Endodermal cell (in vitro differentiated cells): Measurements from ENCODE around the gene KIAA1217. TPM values are rescaled to one million over a fixed set of nuclear protein-coding genes. Genes with fewer than 3 reads are reported as not detected.

Experiments
- DNase-seq: peaks from one replicate; pipeline ENCODE4 v3.0.0-alpha.2; 2017
- H3K27ac ChIP-seq: 2 replicates; pipeline ENCODE4 v1.5.1; 2013; ENCODE audit warnings: mild to moderate bottlenecking, low read depth, low read length, moderate library complexity
- H3K27me3 ChIP-seq: 2 replicates; pipeline ENCODE4 v1.6.1; 2013; ENCODE audit warnings: mild to moderate bottlenecking, low read length, moderate library complexity; ENCODE audit not compliant: insufficient read depth, control insufficient read depth, poor library complexity, severe bottlenecking
- H3K36me3 ChIP-seq: 2 replicates; pipeline ENCODE4 v1.7.0; 2013; ENCODE audit warnings: mild to moderate bottlenecking, low read length, moderate library complexity; ENCODE audit not compliant: control insufficient read depth, insufficient read depth
- H3K4me1 ChIP-seq: one replicate; pipeline ENCODE4 v1.7.0; 2013; ENCODE audit warnings: low read length; ENCODE audit not compliant: control insufficient read depth, insufficient read depth
- H3K4me3 ChIP-seq: 2 replicates; pipeline ENCODE4 v1.5.1; 2013; ENCODE audit warnings: mild to moderate bottlenecking, low read length, moderate library complexity
- H3K9ac ChIP-seq: 2 replicates; pipeline ENCODE4 v1.6.1; 2013; ENCODE audit warnings: mild to moderate bottlenecking, low read length, moderate library complexity; ENCODE audit not compliant: poor library complexity, severe bottlenecking; ENCODE audit errors: extremely low read depth
- H3K9me3 ChIP-seq: 2 replicates; pipeline ENCODE4 v1.6.1; 2013; ENCODE audit warnings: mild to moderate bottlenecking, low read length, moderate library complexity; ENCODE audit not compliant: control insufficient read depth
- H3K27ac Mint-ChIP-seq: 2 replicates; pipeline ENCODE4 v1.8.0; 2020; ENCODE audit warnings: mixed read lengths
- H3K27me3 Mint-ChIP-seq: 2 replicates; pipeline ENCODE4 v1.8.0; 2021; ENCODE audit warnings: mild to moderate bottlenecking, mixed read lengths; ENCODE audit not compliant: insufficient read depth
- H3K36me3 Mint-ChIP-seq: 2 replicates; pipeline ENCODE4 v1.8.0; 2020; ENCODE audit warnings: low read depth, mixed read lengths
- H3K4me1 Mint-ChIP-seq: 2 replicates; pipeline ENCODE4 v1.8.0; 2020; ENCODE audit warnings: mixed read lengths
- H3K4me3 Mint-ChIP-seq: 2 replicates; pipeline ENCODE4 v1.8.0; 2020; ENCODE audit warnings: mild to moderate bottlenecking, moderate library complexity, mixed read lengths
- H3K9me3 Mint-ChIP-seq: 2 replicates; pipeline ENCODE4 v1.8.0; 2020; ENCODE audit warnings: mild to moderate bottlenecking, mixed read lengths
- WGBS, 2 experiments: methylation state at CpG; one replicate each; pipeline versions ENCODE4 v1.1.5 to v1.1.7; 2013; ENCODE audit warnings: missing lambda C conversion rate in 2 of 2, mixed read lengths in 1 of 2; ENCODE audit not compliant: insufficient coverage in 1 of 2, insufficient read length in 1 of 2; 5-methylcytosine and 5-hydroxymethylcytosine counted together
- total RNA-seq, 2 donors: library from RNA; stranded (reverse); fragmentation: NEBNext Ultra II Directional in 1 of 2; extraction: Animal tissue kit (Norgen Biotek cat#: 25700) in 1 of 2; gene quantifications; 2 replicates in 1 of 2; 3 replicates in 1 of 2; pipeline ENCODE4 v1.2.1, GENCODE V29; 2021
- TF ChIP-seq, protein P1 (sequence below): fragments of 200-600 bp; sonication (generic); conservative IDR thresholded peaks from 2 replicates; pipeline ENCODE4 v1.5.0; 2021; ENCODE audit warnings: antibody characterized with exemption, mild to moderate bottlenecking

The KIAA1217 gene
- total RNA-seq, 2 donors from 2014 or later, result 25.4 to 27.2 TPM

DNA sequence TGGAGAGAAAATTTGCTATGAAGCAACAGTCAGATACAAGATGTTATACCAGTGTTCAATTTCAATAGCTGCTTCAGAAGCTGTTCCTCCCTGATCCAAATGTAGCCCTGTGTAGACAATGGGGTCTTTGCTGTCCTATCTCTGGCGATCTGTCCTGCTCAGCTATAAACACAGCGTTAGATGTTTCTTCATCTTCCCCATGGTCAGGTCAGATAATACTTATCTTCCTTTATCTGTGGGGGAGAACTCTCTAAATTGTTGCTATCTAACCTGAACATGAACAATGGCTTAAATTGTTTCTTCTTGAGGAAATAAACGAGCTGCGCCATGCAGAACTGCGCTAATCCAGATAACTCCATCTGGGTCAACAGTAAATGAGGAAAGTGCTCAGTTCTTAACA lies 15.6 kb upstream of the KIAA1217 start:
- Histone ChIP-seq H3K4me3 (no peak overlapping the region), H3K4me1 (no peaks in the 10 kb centered on the region), H3K9ac (no peak overlapping the region), H3K27me3 (no peaks in the 10 kb centered on the region), H3K36me3 (no peaks in the 10 kb centered on the region), H3K9me3 (no peaks in the 10 kb centered on the region), H3K27ac (no peak overlapping the region)
- H3K4me3 Mint-ChIP-seq, result no peak overlapping the region
- DNase-seq, result no peak
- H3K27ac Mint-ChIP-seq, result no peak overlapping the region
- peaks cover 3% of the 10 kb centered on the region for H3K27me3 Mint-ChIP-seq
- H3K9me3 Mint-ChIP-seq, result no peaks in the 10 kb centered on the region
- H3K36me3 Mint-ChIP-seq, result no peaks in the 10 kb centered on the region
- TF ChIP-seq, protein P1, sequence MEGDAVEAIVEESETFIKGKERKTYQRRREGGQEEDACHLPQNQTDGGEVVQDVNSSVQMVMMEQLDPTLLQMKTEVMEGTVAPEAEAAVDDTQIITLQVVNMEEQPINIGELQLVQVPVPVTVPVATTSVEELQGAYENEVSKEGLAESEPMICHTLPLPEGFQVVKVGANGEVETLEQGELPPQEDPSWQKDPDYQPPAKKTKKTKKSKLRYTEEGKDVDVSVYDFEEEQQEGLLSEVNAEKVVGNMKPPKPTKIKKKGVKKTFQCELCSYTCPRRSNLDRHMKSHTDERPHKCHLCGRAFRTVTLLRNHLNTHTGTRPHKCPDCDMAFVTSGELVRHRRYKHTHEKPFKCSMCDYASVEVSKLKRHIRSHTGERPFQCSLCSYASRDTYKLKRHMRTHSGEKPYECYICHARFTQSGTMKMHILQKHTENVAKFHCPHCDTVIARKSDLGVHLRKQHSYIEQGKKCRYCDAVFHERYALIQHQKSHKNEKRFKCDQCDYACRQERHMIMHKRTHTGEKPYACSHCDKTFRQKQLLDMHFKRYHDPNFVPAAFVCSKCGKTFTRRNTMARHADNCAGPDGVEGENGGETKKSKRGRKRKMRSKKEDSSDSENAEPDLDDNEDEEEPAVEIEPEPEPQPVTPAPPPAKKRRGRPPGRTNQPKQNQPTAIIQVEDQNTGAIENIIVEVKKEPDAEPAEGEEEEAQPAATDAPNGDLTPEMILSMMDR, result no peak
- H3K4me1 Mint-ChIP-seq, result no peaks in the 10 kb centered on the region
- 94 to 95% methylated on average over 5 of the region's 5 CpGs for WGBS, 2 experiments

- Mint-ChIP-seq H3K4me3 (no peak overlapping the region), H3K36me3 (no peaks in the 10 kb centered on the region), H3K27ac (no peak overlapping the region), H3K9me3 (no peaks in the 10 kb centered on the region), H3K27me3 (peaks cover 3% of the 10 kb centered on the region), H3K4me1 (peaks cover 10% of the 10 kb centered on the region)
- no peaks in the 10 kb centered on the region for H3K27me3 ChIP-seq
- TF ChIP-seq, protein P1, result no peak
- H3K4me3 ChIP-seq, result no peak overlapping the region
- no peak overlapping the region for H3K9ac ChIP-seq
- no peak overlapping the region for H3K27ac ChIP-seq
- H3K4me1 ChIP-seq, result peaks cover 3% of the 10 kb centered on the region
- no peaks in the 10 kb centered on the region for H3K9me3 ChIP-seq
- DNase-seq, result no peak
- 87 to 93% methylated on average over 2 of the region's 2 CpGs for WGBS, 2 experiments
- no peaks in the 10 kb centered on the region for H3K36me3 ChIP-seq
Measured at GRCh38 chr10:24197263-24197662, 11.7 kb upstream of the KIAA1217 start.

GRCh38 chr10:24201503-24202180 lies 7.3 kb upstream of the KIAA1217 start:
- DNase-seq, result no peak
- TF ChIP-seq, protein P1, result no peak
- H3K9me3 ChIP-seq, result no peaks in the 10 kb centered on the region
- 82 to 90% methylated on average over 6 to 14 of the region's 14 CpGs for WGBS, 2 experiments
- H3K4me3 Mint-ChIP-seq, result peak overlapping the region; percentile 32
- no peaks in the 10 kb centered on the region for H3K9me3 Mint-ChIP-seq
- no peaks in the 10 kb centered on the region for H3K36me3 Mint-ChIP-seq
- peak overlapping the region; percentile 80 for H3K27ac Mint-ChIP-seq
- H3K4me1 Mint-ChIP-seq, result peaks cover 20% of the 10 kb centered on the region
- H3K9ac ChIP-seq, result no peak overlapping the region
- H3K27me3 ChIP-seq, result no peaks in the 10 kb centered on the region
- peaks cover 3% of the 10 kb centered on the region for H3K27me3 Mint-ChIP-seq
- no peaks in the 10 kb centered on the region for H3K36me3 ChIP-seq
- H3K27ac ChIP-seq, result no peak overlapping the region
- peaks cover 6% of the 10 kb centered on the region for H3K4me1 ChIP-seq
- no peak overlapping the region for H3K4me3 ChIP-seq
